Measurements from ENCODE around the gene PRMT9. TPM values are rescaled to one million over a fixed set of nuclear protein-coding genes. Genes with fewer than 3 reads are reported as not detected.

Gene PRMT9
- total RNA-seq, 1 experiment from 2014 or later = 10.5 TPM

DNA sequence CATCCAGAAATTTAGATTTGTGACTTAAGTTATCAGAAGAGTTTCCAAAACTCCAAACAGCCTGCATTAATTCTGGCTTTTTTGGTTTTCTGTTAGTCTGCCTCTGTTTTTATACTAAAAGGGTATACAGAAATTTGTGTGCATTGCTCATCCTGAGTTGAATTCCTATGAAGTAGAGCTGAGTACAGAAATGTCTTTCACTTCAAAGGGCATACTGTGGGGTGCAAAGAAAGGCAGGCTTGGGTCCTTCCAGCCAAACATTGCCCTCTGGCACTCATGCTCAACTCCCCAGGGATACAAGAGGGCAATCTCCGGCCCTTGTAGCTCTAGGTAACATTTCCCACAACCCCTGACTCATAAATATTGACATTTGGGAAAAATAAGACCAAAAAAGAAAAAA is 94.4 kb downstream of the PRMT9 start:
- TF ChIP-seq, protein P1, sequence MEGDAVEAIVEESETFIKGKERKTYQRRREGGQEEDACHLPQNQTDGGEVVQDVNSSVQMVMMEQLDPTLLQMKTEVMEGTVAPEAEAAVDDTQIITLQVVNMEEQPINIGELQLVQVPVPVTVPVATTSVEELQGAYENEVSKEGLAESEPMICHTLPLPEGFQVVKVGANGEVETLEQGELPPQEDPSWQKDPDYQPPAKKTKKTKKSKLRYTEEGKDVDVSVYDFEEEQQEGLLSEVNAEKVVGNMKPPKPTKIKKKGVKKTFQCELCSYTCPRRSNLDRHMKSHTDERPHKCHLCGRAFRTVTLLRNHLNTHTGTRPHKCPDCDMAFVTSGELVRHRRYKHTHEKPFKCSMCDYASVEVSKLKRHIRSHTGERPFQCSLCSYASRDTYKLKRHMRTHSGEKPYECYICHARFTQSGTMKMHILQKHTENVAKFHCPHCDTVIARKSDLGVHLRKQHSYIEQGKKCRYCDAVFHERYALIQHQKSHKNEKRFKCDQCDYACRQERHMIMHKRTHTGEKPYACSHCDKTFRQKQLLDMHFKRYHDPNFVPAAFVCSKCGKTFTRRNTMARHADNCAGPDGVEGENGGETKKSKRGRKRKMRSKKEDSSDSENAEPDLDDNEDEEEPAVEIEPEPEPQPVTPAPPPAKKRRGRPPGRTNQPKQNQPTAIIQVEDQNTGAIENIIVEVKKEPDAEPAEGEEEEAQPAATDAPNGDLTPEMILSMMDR (conservative IDR thresholded peaks at IDR 0.05) = no peak
- Mint-ChIP-seq H3K4me3 (no peak overlapping the region), H3K27ac (no peak overlapping the region)

More for the DNA sequence above, 94.4 kb downstream of the PRMT9 start:
- Histone ChIP-seq H2AFZ (ENCODE audit: low read length) (no peak overlapping the region), H3K27me3 (ENCODE audit: insufficient read depth, low read length) (no peaks in the 10 kb centered on the region), H3K4me1 (ENCODE audit: insufficient read depth, low read length) (peaks cover 2% of the 10 kb centered on the region), H2BK120ac (ENCODE audit: low read depth, low read length, poor library complexity, severe bottlenecking) (no peak overlapping the region), H4K20me1 (ENCODE audit: control insufficient read depth, insufficient read depth, insufficient read length) (no peaks in the 10 kb centered on the region), H3K23ac (ENCODE audit: insufficient read length, low read depth, low read length) (no peak overlapping the region), H2BK15ac (ENCODE audit: low read depth, low read length) (no peak overlapping the region), H3K56ac (ENCODE audit: insufficient read length, low read depth, low read length) (no peak overlapping the region), H3K23me2 (ENCODE audit: insufficient read length, low read depth, low read length, poor library complexity, severe bottlenecking) (no peaks in the 10 kb centered on the region), H3K4me2 (ENCODE audit: insufficient read depth, insufficient read length, low read length) (no peak overlapping the region), H3K14ac (ENCODE audit: insufficient read depth, low read length) (no peak overlapping the region), H3K27ac (ENCODE audit: insufficient read length, low read depth, low read length) (no peak overlapping the region), H4K8ac (replicated peaks; ENCODE audit: insufficient read length, low read depth, low read length) (no peak overlapping the region), H4K91ac (ENCODE audit: insufficient read length, low read depth, low read length) (no peak overlapping the region), H2BK12ac (ENCODE audit: insufficient read length, low read depth, low read length) (no peak overlapping the region), H2AK5ac (ENCODE audit: insufficient read length, low read length) (no peak overlapping the region), H3K79me2 (ENCODE audit: insufficient read depth, low read length) (no peaks in the 10 kb centered on the region), H3K79me1 (ENCODE audit: insufficient read depth, low read depth, low read length, poor library complexity, severe bottlenecking) (no peaks in the 10 kb centered on the region), H3K4ac (ENCODE audit: low read depth, low read length) (no peak overlapping the region), H2BK20ac (ENCODE audit: low read depth, low read length, poor library complexity, severe bottlenecking) (no peak overlapping the region), H4K5ac (ENCODE audit: insufficient read length, low read depth, low read length) (no peak overlapping the region), H3T11ph (ENCODE audit: low read length) (no peak overlapping the region), H3K18ac (ENCODE audit: insufficient read length, low read depth, low read length) (no peak overlapping the region), H3K9me3 (ENCODE audit: control insufficient read depth, low read depth, low read length) (no peaks in the 10 kb centered on the region), H3K9ac (ENCODE audit: extremely low read depth, insufficient read length, low read length) (no peak overlapping the region), H2BK5ac (ENCODE audit: insufficient read length, low read length) (no peak overlapping the region)
- Mint-ChIP-seq H3K4me1 (peaks cover 0 to 5% of the 10 kb centered on the region in 2 experiments; a peak in 2 of 4 replicates), H3K9me3 (peaks cover 2 to 8% of the 10 kb centered on the region in 2 experiments; a peak in 3 of 5 replicates), H3K27me3 (ENCODE audit: low read depth) (no peaks in the 10 kb centered on the region; the same call in 1 of the 2 replicates), H3K36me3 (ENCODE audit: insufficient read depth in 1 of 3, low read depth in 3 of 3) (peaks cover 0 to 7% (median 1%) of the 10 kb centered on the region in 3 experiments; a peak in 3 of 7 replicates)
- no CpG with 5 or more reads among the region's 1 CpG for WGBS (ENCODE audit: extremely low coverage, insufficient read length, low lambda C conversion rate)
- no peak for DNase-seq

Other genes starting within 250 kb of the PRMT9 start
- 0.75 and 1.6 TPM in 2 replicates for gene EDNRA, start 203.1 kb downstream of the PRMT9 start, total RNA-seq (2021)
- 43.8 and 45.5 TPM in 2 replicates for gene TMEM184C, start 66.8 kb downstream of the PRMT9 start, total RNA-seq (2021)
- 7.8 and 8.0 TPM in 2 replicates for gene ARHGAP10, start 47.9 kb upstream of the PRMT9 start, total RNA-seq (2021)

Measured in H9 (cell line).